Esophagus (tissue), 2 donors: Measurements from ENCODE around the gene PPP1R15B. TPM values are rescaled to one million over a fixed set of nuclear protein-coding genes. Genes with fewer than 3 reads are reported as not detected.
A peak's percentile ranks its signal among the peaks of the same experiment; 100 is the strongest.

Source experiments
- H3K27ac ChIP-seq, 2 donors: one replicate each; pipeline ENCODE4 v1.5.1; 2013; ENCODE audit warnings: low read depth in 2 of 2, mild to moderate bottlenecking in 2 of 2, inconsistent platforms in 1 of 2, low read length in 1 of 2, moderate library complexity in 1 of 2
- H3K27me3 ChIP-seq, 2 donors: one replicate each; pipeline ENCODE4 v1.6.1; 2013; ENCODE audit warnings: low read length in 2 of 2, control low read depth in 1 of 2, mild to moderate bottlenecking in 1 of 2; ENCODE audit not compliant: insufficient read depth in 2 of 2, control insufficient read depth in 1 of 2
- H3K36me3 ChIP-seq, 2 donors: one replicate each; pipeline ENCODE4 v1.6.1; 2013; ENCODE audit warnings: low read length in 1 of 2; ENCODE audit not compliant: control insufficient read depth in 2 of 2, insufficient read depth in 2 of 2
- H3K4me1 ChIP-seq, 2 donors: one replicate each; pipeline ENCODE4 v1.6.1; 2013; ENCODE audit warnings: low read length in 1 of 2; ENCODE audit not compliant: control insufficient read depth in 2 of 2, insufficient read depth in 2 of 2
- H3K4me3 ChIP-seq, 2 donors: one replicate each; pipeline ENCODE4 v1.5.1; 2013; ENCODE audit warnings: low read length in 2 of 2, mild to moderate bottlenecking in 2 of 2, low read depth in 1 of 2, moderate library complexity in 1 of 2
- H3K9me3 ChIP-seq, 2 donors: one replicate each; pipeline ENCODE4 v1.6.1; 2013; ENCODE audit warnings: mild to moderate bottlenecking in 2 of 2, low read depth in 1 of 2, low read length in 1 of 2, moderate library complexity in 1 of 2; ENCODE audit not compliant: control insufficient read depth in 2 of 2, insufficient read depth in 1 of 2
- WGBS, 2 donors: extraction: QIAGEN DNeasy Blood & Tissue Kit; methylation state at CpG; one replicate each; pipeline ENCODE4 v1.1.7; 2013; 5-methylcytosine and 5-hydroxymethylcytosine counted together
- polyA plus RNA-seq, 2 donors: library from polyadenylated mRNA; stranded (reverse); fragments of 200-250 nt; gene quantifications; one replicate each; pipeline ENCODE4 v1.2.3, GENCODE V29; 2013
- donor health status: healthy with polysubstance abuse.
- donor health status: Bipolar disorder and iron deficiency.

The PPP1R15B gene
- polyA plus RNA-seq, 2 donors = 14.1 to 15.7 TPM

DNA sequence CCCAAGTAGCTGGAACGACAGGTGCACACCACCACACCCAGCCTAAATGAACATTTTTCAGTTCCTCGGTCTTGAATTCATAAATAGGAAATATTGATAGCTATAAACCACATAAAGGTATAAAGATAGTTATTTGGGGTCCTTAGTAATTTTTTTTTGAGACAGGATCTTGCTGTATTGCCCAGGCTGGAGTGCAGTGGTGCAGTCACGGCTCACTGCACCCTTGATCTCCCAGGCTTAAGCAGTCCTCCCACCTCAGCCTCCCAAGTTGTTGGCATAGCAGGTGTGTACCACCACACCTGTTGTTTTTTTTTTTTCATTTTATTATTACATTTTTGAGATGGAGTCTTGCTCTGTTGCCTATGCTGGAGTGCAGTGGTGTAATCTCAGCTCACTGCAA, 3.7 kb upstream of the PPP1R15B start:
- Histone ChIP-seq H3K9me3 (no peaks in the 10 kb centered on the region), H3K36me3 (no peaks in the 10 kb centered on the region), H3K4me1 (peaks cover 0 to 3% of the 10 kb centered on the region in 2 donors), H3K4me3 (no peak overlapping the region), H3K27ac (no peak overlapping the region), H3K27me3 (no peaks in the 10 kb centered on the region)
- WGBS, 2 donors = 96 to 97% methylated on average over 3 of the region's 3 CpGs

GRCh38 chr1:204414016-204414415, 2.4 kb upstream of the PPP1R15B start:
- H3K27ac ChIP-seq = peak overlapping the region in 1 of 2 donors; percentile 9
- H3K4me3 ChIP-seq = no peak overlapping the region
- H3K27me3 ChIP-seq = no peaks in the 10 kb centered on the region
- H3K36me3 ChIP-seq = no peaks in the 10 kb centered on the region
- no peaks in the 10 kb centered on the region for H3K9me3 ChIP-seq
- H3K4me1 ChIP-seq = peaks cover 0 to 3% of the 10 kb centered on the region in 2 donors

GRCh38 chr1:204413170-204413535, 1.5 kb upstream of the PPP1R15B start:
- no peaks in the 10 kb centered on the region for H3K4me1 ChIP-seq
- H3K4me3 ChIP-seq = no peak overlapping the region
- no peaks in the 10 kb centered on the region for H3K36me3 ChIP-seq

DNA sequence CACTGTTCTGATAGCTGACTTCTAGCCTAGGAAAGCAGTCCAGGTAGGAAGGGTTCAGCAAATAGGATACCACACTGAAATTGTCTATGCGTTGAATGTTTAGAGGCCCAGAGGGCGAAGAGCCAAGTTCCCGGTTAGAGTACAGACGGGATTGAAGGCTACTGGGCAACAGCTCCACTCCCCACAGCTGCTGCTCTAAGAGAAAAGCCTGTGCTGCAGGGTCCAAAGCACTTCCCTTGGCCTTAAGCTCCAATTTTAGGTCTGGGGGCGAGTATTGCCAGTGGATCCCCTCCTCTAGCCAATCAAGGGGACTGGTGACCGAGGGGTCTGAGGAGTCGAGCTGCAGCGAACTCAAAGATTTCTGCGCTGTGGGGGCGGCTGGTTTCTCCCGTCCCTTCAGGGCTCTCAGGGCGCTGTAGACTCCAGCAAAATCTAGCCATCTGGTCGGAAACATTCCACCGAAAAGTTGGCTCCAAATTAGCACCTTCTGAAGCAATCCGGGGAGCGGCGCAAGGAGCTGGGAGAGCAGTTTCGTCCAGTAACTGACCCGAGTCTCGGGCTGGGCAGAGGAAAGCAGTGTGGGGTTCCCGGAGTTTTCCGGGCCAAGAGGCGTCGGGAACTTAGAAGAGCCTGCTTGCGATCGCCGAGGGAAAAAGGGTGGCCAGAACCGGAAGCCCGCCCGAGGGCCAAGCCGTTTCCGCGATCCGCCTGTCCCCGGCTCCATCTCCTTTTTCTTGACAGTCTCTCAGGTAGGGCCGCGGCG, 748 bp downstream of the PPP1R15B start:
- Histone ChIP-seq H3K27me3 (no peaks in the 10 kb centered on the region), H3K4me3 (peak overlapping the region; percentile 93 to 97), H3K9me3 (no peaks in the 10 kb centered on the region), H3K36me3 (no peaks in the 10 kb centered on the region), H3K27ac (peak overlapping the region; percentile 99 to 100), H3K4me1 (no peaks in the 10 kb centered on the region)
- 0% methylated on average over 38 of the region's 38 CpGs for WGBS, 2 donors

More at GRCh38 chr1:204413170-204413535, 1.5 kb upstream of the PPP1R15B start:
- no peaks in the 10 kb centered on the region for H3K9me3 ChIP-seq
- H3K27me3 ChIP-seq = no peaks in the 10 kb centered on the region
- WGBS, 2 donors = 96 to 98% methylated on average over 1 of the region's 1 CpG
- H3K27ac ChIP-seq = no peak overlapping the region

DNA sequence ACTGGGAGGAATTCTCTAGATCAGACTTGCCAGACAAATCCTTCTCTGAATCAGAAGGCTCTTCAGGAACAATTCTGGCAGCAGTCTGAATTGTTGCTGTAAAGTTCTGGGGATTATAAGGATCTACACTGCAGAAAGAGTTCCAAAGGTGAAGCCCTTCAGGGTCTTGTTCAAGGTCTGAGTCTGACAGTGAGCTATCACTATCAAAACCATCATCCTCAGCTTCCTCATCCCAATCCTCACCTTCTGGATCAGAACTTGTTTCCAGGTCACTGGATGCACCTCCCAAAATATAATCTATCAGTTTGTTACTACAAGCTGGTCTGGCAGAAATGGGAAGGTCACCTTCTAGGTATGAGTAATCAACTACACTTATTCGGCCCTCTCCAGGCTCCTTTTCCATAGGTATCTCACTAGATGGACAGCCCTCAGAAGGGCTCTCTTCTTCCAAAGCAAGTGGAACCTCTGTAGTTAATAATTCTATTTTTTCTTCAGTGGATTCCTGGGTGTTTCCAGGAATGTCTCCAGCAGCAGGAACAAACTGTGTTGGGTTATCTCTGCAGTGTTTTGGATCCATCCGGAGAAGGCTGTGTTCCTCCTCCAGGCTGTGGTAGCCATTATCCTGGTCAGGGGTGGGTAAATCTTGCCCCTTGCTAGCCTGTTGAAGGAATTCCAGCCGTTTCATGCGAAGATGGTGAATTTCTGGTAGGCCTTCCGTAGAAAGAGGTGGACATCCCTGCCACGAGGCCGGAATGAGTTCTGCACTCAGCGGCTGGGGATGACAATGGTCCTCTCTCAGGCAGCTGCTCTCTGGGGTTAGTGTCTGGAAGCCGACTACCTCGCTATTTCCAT, 1.6 kb downstream of the PPP1R15B start:
- 1% methylated on average over 10 of the region's 10 CpGs for WGBS, 2 donors
- H3K4me3 ChIP-seq = peak overlapping the region; percentile 93 to 97
- H3K36me3 ChIP-seq = no peaks in the 10 kb centered on the region
- H3K9me3 ChIP-seq = no peaks in the 10 kb centered on the region
- no peaks in the 10 kb centered on the region for H3K4me1 ChIP-seq
- H3K27me3 ChIP-seq = no peaks in the 10 kb centered on the region
- H3K27ac ChIP-seq = peak overlapping the region; percentile 99 to 100

DNA sequence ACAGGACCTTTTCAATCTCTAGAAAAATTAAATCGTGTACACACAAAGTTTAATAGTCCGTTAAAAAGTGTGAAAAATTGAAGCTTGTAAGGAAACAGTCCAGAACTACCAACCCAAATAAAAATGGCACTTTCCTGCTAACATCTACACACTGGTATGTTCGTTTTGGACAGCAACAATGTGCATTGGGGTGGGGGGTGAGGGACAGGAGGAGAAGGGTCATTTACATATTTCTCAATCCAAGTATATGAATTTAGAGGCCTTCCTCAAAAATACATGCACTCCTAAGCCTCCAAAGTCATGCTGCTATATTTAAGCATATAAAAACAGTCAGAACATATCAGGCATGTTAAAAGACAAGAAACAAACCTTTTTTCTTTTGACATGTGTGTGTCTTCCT, 2.5 kb downstream of the PPP1R15B start:
- H3K9me3 ChIP-seq = no peaks in the 10 kb centered on the region
- no peaks in the 10 kb centered on the region for H3K4me1 ChIP-seq
- peak overlapping the region in 1 of 2 donors; percentile 24 for H3K27ac ChIP-seq
- WGBS, 2 donors = 0 to 1% methylated on average over 3 of the region's 3 CpGs
- no peaks in the 10 kb centered on the region for H3K27me3 ChIP-seq
- H3K36me3 ChIP-seq = no peaks in the 10 kb centered on the region
- H3K4me3 ChIP-seq = peak overlapping the region; percentile 93 to 97

DNA sequence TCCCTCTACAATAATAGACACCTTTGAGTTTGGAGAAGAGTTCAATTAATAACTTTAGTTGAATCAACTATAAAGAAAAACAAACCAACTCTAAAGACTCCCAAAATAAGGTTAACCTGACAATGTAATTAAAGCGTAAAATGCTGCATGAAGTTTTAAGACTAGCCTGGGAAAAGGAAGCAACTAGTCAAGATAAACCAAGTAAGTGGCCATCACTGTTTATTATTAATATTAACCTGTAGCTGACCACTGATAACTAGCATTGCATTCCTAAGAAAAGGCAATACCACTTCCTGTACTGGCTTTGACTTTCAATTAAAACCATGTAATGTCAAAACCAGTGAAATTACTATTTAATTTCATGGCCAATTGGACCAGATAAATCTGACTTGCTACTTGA, 3.0 kb downstream of the PPP1R15B start:
- H3K27ac ChIP-seq = no peak overlapping the region
- H3K9me3 ChIP-seq = no peaks in the 10 kb centered on the region
- no peaks in the 10 kb centered on the region for H3K36me3 ChIP-seq
- peak overlapping the region; percentile 47 to 93 for H3K4me3 ChIP-seq
- H3K4me1 ChIP-seq = no peaks in the 10 kb centered on the region
- 3% methylated on average over 1 of the region's 1 CpG for WGBS, 2 donors
- no peaks in the 10 kb centered on the region for H3K27me3 ChIP-seq

GRCh38 chr1:204408074-204408507, 3.5 kb downstream of the PPP1R15B start:
- 0 to 2% methylated on average over 2 of the region's 2 CpGs for WGBS, 2 donors
- no peaks in the 10 kb centered on the region for H3K36me3 ChIP-seq
- H3K27ac ChIP-seq = no peak overlapping the region
- H3K27me3 ChIP-seq = no peaks in the 10 kb centered on the region
- H3K9me3 ChIP-seq = no peaks in the 10 kb centered on the region
- peak overlapping the region; percentile 47 to 93 for H3K4me3 ChIP-seq
- H3K4me1 ChIP-seq = no peaks in the 10 kb centered on the region

DNA sequence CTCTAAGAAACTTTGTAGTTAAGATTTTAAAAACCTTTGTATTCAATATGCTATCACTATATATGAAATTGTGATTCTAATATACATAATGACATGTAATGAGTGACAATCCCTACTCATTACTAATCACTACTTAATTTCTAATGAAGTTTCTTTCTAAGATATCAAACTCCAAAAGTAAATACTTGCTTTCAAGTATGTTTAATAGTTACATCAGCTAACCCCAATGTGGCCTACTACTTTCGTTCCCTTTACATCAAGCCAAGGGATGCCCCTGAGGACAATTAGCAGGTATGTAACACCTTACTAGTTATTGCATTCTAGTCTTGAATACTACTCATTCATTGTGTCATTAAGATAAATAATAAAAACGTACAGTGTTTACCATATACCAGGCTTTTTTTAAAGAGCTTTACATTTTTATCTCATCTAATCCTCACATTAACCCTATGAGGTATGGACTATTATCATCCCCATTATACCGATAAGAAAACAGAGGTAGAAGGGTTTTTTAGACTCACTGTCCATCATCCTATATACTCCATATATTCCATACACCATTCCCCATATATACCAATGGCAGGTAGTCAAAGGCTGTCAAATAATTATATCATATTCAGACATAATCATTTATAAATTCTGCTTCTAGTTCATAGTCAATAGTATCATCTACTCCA, 4.2 kb downstream of the PPP1R15B start:
- 0 to 1% methylated on average over 3 of the region's 3 CpGs for WGBS, 2 donors
- Histone ChIP-seq H3K27ac (no peak overlapping the region), H3K4me3 (peak overlapping the region in 1 of 2 donors; percentile 93), H3K27me3 (no peaks in the 10 kb centered on the region), H3K4me1 (no peaks in the 10 kb centered on the region), H3K36me3 (peaks cover 0 to 4% of the 10 kb centered on the region in 2 donors), H3K9me3 (no peaks in the 10 kb centered on the region)
